Neural progenitor cell (in vitro differentiated cells): ENCODE results near the gene EXOC4.

Experiments used
- EZH2 ChIP-seq: fragments of 200-600 bp; sonication (generic); IDR thresholded peaks from 2 replicates; pipeline ENCODE4 v1.6.1; 2017; ENCODE audit warnings: antibody characterized with exemption, mild to moderate bottlenecking, moderate library complexity
- TF ChIP-seq, protein P1 (sequence below): fragments of 200-600 bp; sonication (generic); IDR thresholded peaks from 2 replicates; pipeline ENCODE4 v1.5.1; 2017; ENCODE audit warnings: antibody characterized with exemption, mild to moderate bottlenecking

DNA sequence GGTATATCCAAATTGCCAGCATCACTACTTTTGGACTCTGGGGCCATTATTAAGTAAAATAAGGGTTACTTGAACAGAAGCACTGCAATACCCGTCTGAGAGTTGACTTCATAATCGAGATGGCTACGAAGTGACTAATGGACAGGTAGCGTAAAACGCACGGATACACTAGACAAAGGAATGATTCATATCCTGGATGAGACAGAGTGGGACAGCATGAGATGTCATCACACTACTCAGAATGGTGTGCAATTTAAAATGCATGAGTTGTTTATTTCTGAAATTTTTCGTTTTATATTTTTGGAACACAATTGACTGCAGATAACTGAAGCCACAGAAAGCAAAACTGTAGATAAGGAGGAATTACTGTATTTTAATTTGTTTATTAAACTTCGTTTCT is 452.7 kb downstream of the EXOC4 start:
- TF ChIP-seq, protein P1, sequence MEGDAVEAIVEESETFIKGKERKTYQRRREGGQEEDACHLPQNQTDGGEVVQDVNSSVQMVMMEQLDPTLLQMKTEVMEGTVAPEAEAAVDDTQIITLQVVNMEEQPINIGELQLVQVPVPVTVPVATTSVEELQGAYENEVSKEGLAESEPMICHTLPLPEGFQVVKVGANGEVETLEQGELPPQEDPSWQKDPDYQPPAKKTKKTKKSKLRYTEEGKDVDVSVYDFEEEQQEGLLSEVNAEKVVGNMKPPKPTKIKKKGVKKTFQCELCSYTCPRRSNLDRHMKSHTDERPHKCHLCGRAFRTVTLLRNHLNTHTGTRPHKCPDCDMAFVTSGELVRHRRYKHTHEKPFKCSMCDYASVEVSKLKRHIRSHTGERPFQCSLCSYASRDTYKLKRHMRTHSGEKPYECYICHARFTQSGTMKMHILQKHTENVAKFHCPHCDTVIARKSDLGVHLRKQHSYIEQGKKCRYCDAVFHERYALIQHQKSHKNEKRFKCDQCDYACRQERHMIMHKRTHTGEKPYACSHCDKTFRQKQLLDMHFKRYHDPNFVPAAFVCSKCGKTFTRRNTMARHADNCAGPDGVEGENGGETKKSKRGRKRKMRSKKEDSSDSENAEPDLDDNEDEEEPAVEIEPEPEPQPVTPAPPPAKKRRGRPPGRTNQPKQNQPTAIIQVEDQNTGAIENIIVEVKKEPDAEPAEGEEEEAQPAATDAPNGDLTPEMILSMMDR: no peak
- no peak for TF ChIP-seq EZH2
